GM18909 (cell line): ENCODE results near the gene FCGR3B.
"Not testable (repeated sequence)": the region's sequence is repeated elsewhere in the genome, so short reads cannot be mapped to it uniquely, and the experiment has no call there.

Source experiments
- ATAC-seq: cut with Tn5 transposase; IDR thresholded peaks from one replicate; pipeline ENCODE4 v1.9.1; 2021; ENCODE audit warnings: mild to moderate bottlenecking; ENCODE audit not compliant: unreplicated experiment, poor library complexity

The FCGR3B gene

GRCh38 chr1:161610198-161610597 is 20.8 kb downstream of the FCGR3B start:
- ATAC-seq: not testable (repeated sequence)

- ATAC-seq: not testable (repeated sequence)
Measured at GRCh38 chr1:161606541-161607336, 24.2 kb downstream of the FCGR3B start.

GRCh38 chr1:161605762-161606540 is 25.0 kb downstream of the FCGR3B start:
- not testable (repeated sequence) for ATAC-seq

- not testable (repeated sequence) for ATAC-seq
Measured at GRCh38 chr1:161605024-161605423, 26.0 kb downstream of the FCGR3B start.

- not testable (repeated sequence) for ATAC-seq
Measured at GRCh38 chr1:161597077-161597476, 33.9 kb downstream of the FCGR3B start.

- not testable (repeated sequence) for ATAC-seq
Measured at GRCh38 chr1:161595583-161595982, 35.4 kb downstream of the FCGR3B start.

- not testable (repeated sequence) for ATAC-seq
Measured at GRCh38 chr1:161595173-161595572, 35.8 kb downstream of the FCGR3B start.

GRCh38 chr1:161594269-161594984 is 36.5 kb downstream of the FCGR3B start:
- ATAC-seq: not testable (repeated sequence)

- ATAC-seq: not testable (repeated sequence)
Measured at GRCh38 chr1:161593092-161593755, 37.8 kb downstream of the FCGR3B start.

GRCh38 chr1:161592586-161592985 is 38.4 kb downstream of the FCGR3B start:
- ATAC-seq: not testable (repeated sequence)

GRCh38 chr1:161589920-161590319 is 41.1 kb downstream of the FCGR3B start:
- ATAC-seq: not testable (repeated sequence)

GRCh38 chr1:161589365-161589764 is 41.6 kb downstream of the FCGR3B start:
- not testable (repeated sequence) for ATAC-seq

GRCh38 chr1:161588596-161588995 is 42.4 kb downstream of the FCGR3B start:
- not testable (repeated sequence) for ATAC-seq

- ATAC-seq: not testable (repeated sequence)
Measured at GRCh38 chr1:161582882-161583281, 48.1 kb downstream of the FCGR3B start.

- peak; percentile 73 for ATAC-seq
Measured at GRCh38 chr1:161580879-161581537, 50.0 kb downstream of the FCGR3B start.

- not testable (repeated sequence) for ATAC-seq
Measured at GRCh38 chr1:161579856-161580507, 51.0 kb downstream of the FCGR3B start.

GRCh38 chr1:161576676-161577075 is 54.3 kb downstream of the FCGR3B start:
- ATAC-seq: not testable (repeated sequence)
